ENCODE data around the gene STARD3.

DNA sequence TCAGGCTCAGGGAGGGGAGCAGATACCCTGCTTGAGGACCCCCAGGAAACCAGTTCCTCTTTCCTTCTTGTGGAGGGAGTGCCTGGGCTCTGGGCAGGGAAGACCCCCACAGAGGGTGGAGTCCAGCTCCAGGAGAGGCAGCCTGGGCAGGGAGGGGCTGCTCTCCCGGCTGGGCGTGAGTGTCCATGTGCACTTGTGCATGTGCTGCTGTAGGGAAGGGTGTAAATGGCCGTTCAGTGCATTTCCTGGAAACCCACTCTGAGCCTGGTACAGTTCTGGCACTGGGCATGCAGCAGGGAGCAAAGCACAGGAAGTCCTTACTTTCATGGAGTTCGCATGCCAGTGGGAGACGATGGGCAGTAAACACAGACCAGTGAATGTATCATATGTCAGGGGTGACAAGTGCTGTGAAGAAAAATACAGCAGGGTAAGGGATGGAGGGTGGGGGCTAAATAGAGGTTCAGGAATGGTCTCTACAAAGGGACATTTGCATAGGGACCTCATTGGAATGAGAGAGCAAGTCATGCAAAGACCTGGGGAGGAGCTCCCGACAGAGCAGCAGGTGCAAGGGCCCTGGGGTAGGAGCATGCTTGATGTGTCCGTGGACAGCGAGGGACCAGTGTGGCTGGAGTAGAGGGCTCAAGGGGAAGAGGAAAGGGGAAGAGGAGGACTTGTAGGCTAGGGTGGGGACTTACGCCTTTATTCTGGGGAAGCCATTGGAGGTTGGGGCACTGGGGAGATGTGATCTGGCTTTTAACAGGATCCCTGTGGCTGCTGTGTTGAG, 5.5 kb downstream of the STARD3 start:
- TF ChIP-seq NR2C2 (CRISPR knock-in tag; IDR thresholded peaks at IDR 0.05) (no peak), CREB1 (CRISPR knock-in tag; IDR thresholded peaks at IDR 0.05) (no peak), TEAD1 (CRISPR knock-in tag; IDR thresholded peaks at IDR 0.05) (no peak), CREM (CRISPR knock-in tag; IDR thresholded peaks at IDR 0.05) (no peak)
- TF ChIP-seq, protein P1, sequence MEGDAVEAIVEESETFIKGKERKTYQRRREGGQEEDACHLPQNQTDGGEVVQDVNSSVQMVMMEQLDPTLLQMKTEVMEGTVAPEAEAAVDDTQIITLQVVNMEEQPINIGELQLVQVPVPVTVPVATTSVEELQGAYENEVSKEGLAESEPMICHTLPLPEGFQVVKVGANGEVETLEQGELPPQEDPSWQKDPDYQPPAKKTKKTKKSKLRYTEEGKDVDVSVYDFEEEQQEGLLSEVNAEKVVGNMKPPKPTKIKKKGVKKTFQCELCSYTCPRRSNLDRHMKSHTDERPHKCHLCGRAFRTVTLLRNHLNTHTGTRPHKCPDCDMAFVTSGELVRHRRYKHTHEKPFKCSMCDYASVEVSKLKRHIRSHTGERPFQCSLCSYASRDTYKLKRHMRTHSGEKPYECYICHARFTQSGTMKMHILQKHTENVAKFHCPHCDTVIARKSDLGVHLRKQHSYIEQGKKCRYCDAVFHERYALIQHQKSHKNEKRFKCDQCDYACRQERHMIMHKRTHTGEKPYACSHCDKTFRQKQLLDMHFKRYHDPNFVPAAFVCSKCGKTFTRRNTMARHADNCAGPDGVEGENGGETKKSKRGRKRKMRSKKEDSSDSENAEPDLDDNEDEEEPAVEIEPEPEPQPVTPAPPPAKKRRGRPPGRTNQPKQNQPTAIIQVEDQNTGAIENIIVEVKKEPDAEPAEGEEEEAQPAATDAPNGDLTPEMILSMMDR (IDR thresholded peaks at IDR 0.05) = no peak
- TF ChIP-seq, protein P2, sequence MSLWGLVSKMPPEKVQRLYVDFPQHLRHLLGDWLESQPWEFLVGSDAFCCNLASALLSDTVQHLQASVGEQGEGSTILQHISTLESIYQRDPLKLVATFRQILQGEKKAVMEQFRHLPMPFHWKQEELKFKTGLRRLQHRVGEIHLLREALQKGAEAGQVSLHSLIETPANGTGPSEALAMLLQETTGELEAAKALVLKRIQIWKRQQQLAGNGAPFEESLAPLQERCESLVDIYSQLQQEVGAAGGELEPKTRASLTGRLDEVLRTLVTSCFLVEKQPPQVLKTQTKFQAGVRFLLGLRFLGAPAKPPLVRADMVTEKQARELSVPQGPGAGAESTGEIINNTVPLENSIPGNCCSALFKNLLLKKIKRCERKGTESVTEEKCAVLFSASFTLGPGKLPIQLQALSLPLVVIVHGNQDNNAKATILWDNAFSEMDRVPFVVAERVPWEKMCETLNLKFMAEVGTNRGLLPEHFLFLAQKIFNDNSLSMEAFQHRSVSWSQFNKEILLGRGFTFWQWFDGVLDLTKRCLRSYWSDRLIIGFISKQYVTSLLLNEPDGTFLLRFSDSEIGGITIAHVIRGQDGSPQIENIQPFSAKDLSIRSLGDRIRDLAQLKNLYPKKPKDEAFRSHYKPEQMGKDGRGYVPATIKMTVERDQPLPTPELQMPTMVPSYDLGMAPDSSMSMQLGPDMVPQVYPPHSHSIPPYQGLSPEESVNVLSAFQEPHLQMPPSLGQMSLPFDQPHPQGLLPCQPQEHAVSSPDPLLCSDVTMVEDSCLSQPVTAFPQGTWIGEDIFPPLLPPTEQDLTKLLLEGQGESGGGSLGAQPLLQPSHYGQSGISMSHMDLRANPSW (CRISPR knock-in tag; conservative IDR thresholded peaks at IDR 0.05; ENCODE audit: low read depth) = no peak
- TF ChIP-seq, protein P3, sequence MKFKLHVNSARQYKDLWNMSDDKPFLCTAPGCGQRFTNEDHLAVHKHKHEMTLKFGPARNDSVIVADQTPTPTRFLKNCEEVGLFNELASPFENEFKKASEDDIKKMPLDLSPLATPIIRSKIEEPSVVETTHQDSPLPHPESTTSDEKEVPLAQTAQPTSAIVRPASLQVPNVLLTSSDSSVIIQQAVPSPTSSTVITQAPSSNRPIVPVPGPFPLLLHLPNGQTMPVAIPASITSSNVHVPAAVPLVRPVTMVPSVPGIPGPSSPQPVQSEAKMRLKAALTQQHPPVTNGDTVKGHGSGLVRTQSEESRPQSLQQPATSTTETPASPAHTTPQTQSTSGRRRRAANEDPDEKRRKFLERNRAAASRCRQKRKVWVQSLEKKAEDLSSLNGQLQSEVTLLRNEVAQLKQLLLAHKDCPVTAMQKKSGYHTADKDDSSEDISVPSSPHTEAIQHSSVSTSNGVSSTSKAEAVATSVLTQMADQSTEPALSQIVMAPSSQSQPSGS (CRISPR knock-in tag; IDR thresholded peaks at IDR 0.05; ENCODE audit: borderline replicate concordance, low read depth) = no peak
